Chondrocyte (in vitro differentiated cells): Measurements from ENCODE around the gene KLRC3. TPM values are rescaled to one million over a fixed set of nuclear protein-coding genes. Genes with fewer than 3 reads are reported as not detected.
A peak's percentile ranks its signal among the peaks of the same experiment; 100 is the strongest.
"Not testable (repeated sequence)": the region's sequence is repeated elsewhere in the genome, so short reads cannot be mapped to it uniquely, and the experiment has no call there.

Experiments used
- DNase-seq: peaks from one replicate; pipeline ENCODE4 v3.0.0; 2021; ENCODE audit warnings: mixed read lengths, low spot score
- H3K27ac Mint-ChIP-seq: one replicate; pipeline ENCODE4 v1.8.0; 2021; ENCODE audit warnings: mild to moderate bottlenecking, moderate library complexity, mixed read lengths; ENCODE audit not compliant: unreplicated experiment
- H3K27me3 Mint-ChIP-seq: 2 replicates; pipeline ENCODE4 v1.8.0; 2021; ENCODE audit warnings: low read depth, mixed read lengths
- H3K36me3 Mint-ChIP-seq: 2 replicates; pipeline ENCODE4 v1.8.0; 2021; ENCODE audit warnings: low read depth, mixed read lengths
- H3K4me1 Mint-ChIP-seq: 2 replicates; pipeline ENCODE4 v1.8.0; 2021; ENCODE audit warnings: low read depth, mild to moderate bottlenecking, mixed read lengths
- H3K4me3 Mint-ChIP-seq: one replicate; pipeline ENCODE4 v1.8.0; 2021; ENCODE audit warnings: mild to moderate bottlenecking, moderate library complexity, mixed read lengths; ENCODE audit not compliant: unreplicated experiment
- H3K9me3 Mint-ChIP-seq: 2 replicates; pipeline ENCODE4 v1.8.0; 2021; ENCODE audit warnings: low read depth, mixed read lengths
- long read RNA-seq: library from polyadenylated mRNA; stranded (forward); transcript quantifications from one replicate; pipeline ENCODE4 v2.0.0, GENCODE V29; 2021
- total RNA-seq: library from RNA; stranded (reverse); gene quantifications from 3 replicates; pipeline ENCODE4 v1.2.1, GENCODE V29; 2021
- TF ChIP-seq, protein P1 (sequence below): fragments of 200-600 bp; sonication (generic); IDR thresholded peaks from 2 replicates; pipeline ENCODE4 v1.5.0; 2021; ENCODE audit warnings: antibody characterized with exemption, mild to moderate bottlenecking, moderate library complexity

Gene KLRC3
- total RNA-seq: not detected in 3 replicates
- long read RNA-seq: 0 reads

DNA sequence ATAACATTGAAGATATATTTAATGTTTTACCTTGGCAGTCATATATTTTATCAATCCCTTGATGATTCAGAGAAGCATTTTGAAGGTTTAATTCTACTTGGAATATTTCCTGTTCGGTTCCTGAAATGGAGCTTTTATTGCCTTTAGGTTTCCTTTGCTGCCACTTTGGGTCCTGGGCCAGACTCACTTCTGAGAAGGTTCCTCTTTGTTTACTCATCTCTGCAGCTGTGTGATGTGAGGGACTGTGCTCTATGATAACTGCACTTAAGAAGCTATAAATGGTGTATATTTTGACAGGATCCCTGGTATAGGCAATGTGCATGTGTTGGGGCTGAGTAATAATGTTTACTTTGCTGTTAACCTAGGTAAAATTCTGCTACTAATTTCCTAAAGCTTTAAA, at the start of gene KLRC3:
TSS of gene KLRC3 (minus strand) at position 262 of the 400 bp plus-strand sequence. CDS start at position 217, 45 bp downstream.
- not testable (repeated sequence) for H3K36me3 Mint-ChIP-seq, DNase-seq, H3K4me1 Mint-ChIP-seq, H3K4me3 Mint-ChIP-seq, H3K27me3 Mint-ChIP-seq, H3K9me3 Mint-ChIP-seq
- H3K27ac Mint-ChIP-seq: peak within 1 kb of the TSS; percentile 36

DNA sequence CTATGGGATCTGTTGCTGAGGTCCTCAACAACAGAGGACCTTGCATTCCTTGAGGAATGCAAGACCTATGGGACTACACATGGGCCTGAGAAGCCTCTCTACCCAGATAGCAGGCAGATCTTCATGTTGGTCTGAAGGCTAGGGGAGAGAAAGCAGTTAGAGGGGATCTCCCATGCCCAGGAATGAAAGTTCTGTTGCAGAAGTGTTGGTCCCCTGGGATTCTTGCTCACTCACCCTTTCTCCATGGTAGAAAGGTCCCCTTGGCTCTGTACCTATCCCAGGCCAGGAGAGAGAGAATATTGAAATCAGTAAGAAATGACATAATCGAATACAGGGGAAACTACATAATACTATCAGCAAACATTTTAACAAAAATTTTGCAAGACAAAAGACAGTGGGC, 49.3 kb upstream of the KLRC3 start:
- H3K36me3 Mint-ChIP-seq: peaks cover 3% of the 10 kb centered on the region
- peaks cover 7% of the 10 kb centered on the region for H3K27me3 Mint-ChIP-seq

DNA sequence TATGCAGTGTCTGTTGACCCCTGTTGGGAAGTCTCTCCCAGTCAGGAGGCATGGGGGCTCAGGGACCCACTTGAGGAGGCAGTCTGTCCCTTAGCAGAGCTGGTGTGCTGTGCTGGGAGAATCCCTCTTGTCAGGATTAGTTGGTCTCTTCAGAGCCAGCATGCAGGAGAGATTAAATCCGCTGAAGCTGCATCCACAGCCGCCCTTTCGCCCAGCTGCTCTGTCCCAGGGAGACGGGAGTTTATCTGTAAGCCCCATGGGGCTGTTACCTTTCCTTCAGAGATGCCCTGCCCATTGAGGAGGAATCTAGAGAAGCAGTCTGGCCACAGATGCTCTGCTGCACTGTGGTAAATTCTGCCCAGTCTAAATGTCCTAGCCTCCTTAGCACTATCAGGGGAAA, 45.9 kb upstream of the KLRC3 start:
- H3K4me3 Mint-ChIP-seq: no peak overlapping the region
- H3K4me1 Mint-ChIP-seq: peaks cover 4% of the 10 kb centered on the region
- peaks cover 4% of the 10 kb centered on the region for H3K36me3 Mint-ChIP-seq
- no peak for DNase-seq
- TF ChIP-seq, protein P1, sequence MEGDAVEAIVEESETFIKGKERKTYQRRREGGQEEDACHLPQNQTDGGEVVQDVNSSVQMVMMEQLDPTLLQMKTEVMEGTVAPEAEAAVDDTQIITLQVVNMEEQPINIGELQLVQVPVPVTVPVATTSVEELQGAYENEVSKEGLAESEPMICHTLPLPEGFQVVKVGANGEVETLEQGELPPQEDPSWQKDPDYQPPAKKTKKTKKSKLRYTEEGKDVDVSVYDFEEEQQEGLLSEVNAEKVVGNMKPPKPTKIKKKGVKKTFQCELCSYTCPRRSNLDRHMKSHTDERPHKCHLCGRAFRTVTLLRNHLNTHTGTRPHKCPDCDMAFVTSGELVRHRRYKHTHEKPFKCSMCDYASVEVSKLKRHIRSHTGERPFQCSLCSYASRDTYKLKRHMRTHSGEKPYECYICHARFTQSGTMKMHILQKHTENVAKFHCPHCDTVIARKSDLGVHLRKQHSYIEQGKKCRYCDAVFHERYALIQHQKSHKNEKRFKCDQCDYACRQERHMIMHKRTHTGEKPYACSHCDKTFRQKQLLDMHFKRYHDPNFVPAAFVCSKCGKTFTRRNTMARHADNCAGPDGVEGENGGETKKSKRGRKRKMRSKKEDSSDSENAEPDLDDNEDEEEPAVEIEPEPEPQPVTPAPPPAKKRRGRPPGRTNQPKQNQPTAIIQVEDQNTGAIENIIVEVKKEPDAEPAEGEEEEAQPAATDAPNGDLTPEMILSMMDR: no peak
- peaks cover 16% of the 10 kb centered on the region for H3K9me3 Mint-ChIP-seq
- H3K27me3 Mint-ChIP-seq: peaks cover 12% of the 10 kb centered on the region
- H3K27ac Mint-ChIP-seq: no peak overlapping the region

More for the DNA sequence above, 49.3 kb upstream of the KLRC3 start:
- DNase-seq: no peak
- H3K9me3 Mint-ChIP-seq: peaks cover 12% of the 10 kb centered on the region
- peaks cover 10% of the 10 kb centered on the region for H3K4me1 Mint-ChIP-seq
- no peak overlapping the region for H3K4me3 Mint-ChIP-seq
- H3K27ac Mint-ChIP-seq: no peak overlapping the region
- TF ChIP-seq, protein P1: no peak

DNA sequence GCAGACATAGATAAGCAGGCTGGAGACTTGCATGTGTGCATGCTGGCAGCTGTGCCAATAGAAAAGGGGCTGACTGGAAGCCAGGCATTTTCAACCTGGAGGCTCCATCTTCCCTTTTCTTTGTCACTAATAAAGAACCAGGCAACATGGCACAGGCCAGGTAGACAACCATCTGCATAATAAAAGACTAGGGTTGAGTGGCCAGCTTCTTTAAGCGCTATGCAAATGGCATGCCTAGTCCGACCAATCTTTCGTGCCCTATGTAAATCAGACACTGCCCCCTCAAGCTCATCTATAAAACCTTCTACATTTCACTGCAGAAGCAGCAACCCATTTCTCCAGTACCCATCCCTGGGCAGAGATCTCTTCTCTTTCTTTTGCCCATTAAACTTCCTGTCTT, 37.4 kb upstream of the KLRC3 start:
- H3K4me1 Mint-ChIP-seq: no peaks in the 10 kb centered on the region
- no peak overlapping the region for H3K27ac Mint-ChIP-seq
- H3K4me3 Mint-ChIP-seq: no peak overlapping the region
- H3K36me3 Mint-ChIP-seq: peaks cover 18% of the 10 kb centered on the region
- TF ChIP-seq, protein P1: no peak
- DNase-seq: no peak
- peaks cover 64% of the 10 kb centered on the region for H3K9me3 Mint-ChIP-seq
- no peaks in the 10 kb centered on the region for H3K27me3 Mint-ChIP-seq

DNA sequence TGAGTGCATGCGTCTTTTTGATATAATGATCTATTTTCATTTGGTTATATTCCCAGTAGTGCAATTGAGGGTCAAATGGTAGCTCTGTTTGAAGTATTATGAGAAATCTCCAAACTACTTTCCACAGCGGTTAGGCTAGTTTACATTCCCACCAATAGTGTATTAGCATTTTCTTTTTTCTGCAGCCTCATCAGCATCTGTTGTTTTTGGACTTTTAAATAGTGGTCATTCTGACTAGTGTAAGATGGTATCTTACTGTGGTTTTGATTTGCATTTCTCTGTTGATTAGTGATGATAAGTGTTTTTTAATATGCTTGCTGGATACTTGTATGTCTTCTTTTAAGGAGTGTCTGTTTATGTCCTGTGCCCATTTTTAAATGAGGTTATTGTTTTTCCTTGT, 36.5 kb upstream of the KLRC3 start:
- no peak for DNase-seq
- peaks cover 16% of the 10 kb centered on the region for H3K36me3 Mint-ChIP-seq

DNA sequence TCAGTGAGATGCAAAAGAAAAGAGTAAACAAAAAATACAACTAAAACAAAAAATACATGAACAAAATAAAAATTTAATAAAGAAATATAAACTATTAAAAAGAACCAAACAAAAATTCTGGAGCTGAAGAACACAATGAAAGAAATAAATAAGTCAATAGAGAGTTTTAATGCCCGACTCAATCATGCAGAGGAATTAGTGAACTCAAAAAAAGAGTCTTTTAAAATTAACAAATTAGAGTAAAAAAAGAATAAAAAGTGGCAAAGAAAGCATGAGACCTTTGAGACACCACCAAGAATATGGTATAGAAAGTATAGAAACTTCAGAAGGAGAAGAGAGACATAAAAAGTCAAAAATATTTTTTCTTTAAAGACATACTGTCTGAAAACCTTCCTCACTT, 35.4 kb upstream of the KLRC3 start:
- Mint-ChIP-seq H3K27me3 (no peaks in the 10 kb centered on the region), H3K9me3 (peaks cover 52% of the 10 kb centered on the region), H3K4me3 (no peak overlapping the region), H3K4me1 (no peaks in the 10 kb centered on the region), H3K36me3 (peaks cover 15% of the 10 kb centered on the region), H3K27ac (no peak overlapping the region)
- no peak for DNase-seq
- TF ChIP-seq, protein P1: no peak

More for the DNA sequence above, 36.5 kb upstream of the KLRC3 start:
- Mint-ChIP-seq H3K27ac (no peak overlapping the region), H3K4me1 (no peaks in the 10 kb centered on the region), H3K27me3 (no peaks in the 10 kb centered on the region), H3K9me3 (peaks cover 55% of the 10 kb centered on the region), H3K4me3 (no peak overlapping the region)
- TF ChIP-seq, protein P1: no peak
